Nephron (organoid): Measurements from ENCODE around the gene ADGRG1.

Source experiments
- H3K27ac Mint-ChIP-seq, 3 experiments: 2 replicates each; pipeline ENCODE4 v1.8.0; 2020; ENCODE audit warnings: mixed read lengths in 3 of 3, mild to moderate bottlenecking in 2 of 3, moderate library complexity in 1 of 3
- H3K27me3 Mint-ChIP-seq: 2 replicates; pipeline ENCODE4 v1.8.0; 2021; ENCODE audit warnings: low read depth, mild to moderate bottlenecking, moderate library complexity, mixed read lengths
- H3K36me3 Mint-ChIP-seq: 2 replicates; pipeline ENCODE4 v1.8.0; 2020; ENCODE audit warnings: low read depth, mixed read lengths
- H3K4me1 Mint-ChIP-seq: 2 replicates; pipeline ENCODE4 v1.8.0; 2020; ENCODE audit warnings: mixed read lengths
- H3K4me3 Mint-ChIP-seq, 3 experiments: 2 replicates each; pipeline ENCODE4 v1.8.0; 2020; ENCODE audit warnings: mild to moderate bottlenecking in 3 of 3, mixed read lengths in 3 of 3, moderate library complexity in 2 of 3
- H3K9me3 Mint-ChIP-seq: 2 replicates; pipeline ENCODE4 v1.8.0; 2020; ENCODE audit warnings: mixed read lengths
- CTCF ChIP-seq, 3 experiments: fragments of 200-600 bp; sonication (generic); IDR thresholded peaks; one replicate each; pipeline ENCODE4 v1.5.0; 2021; ENCODE audit warnings: antibody characterized with exemption in 3 of 3; ENCODE audit not compliant: unreplicated experiment in 3 of 3

The ADGRG1 gene

GRCh38 chr16:57645691-57646387 lies 17.4 kb downstream of the ADGRG1 start:
- Mint-ChIP-seq H3K4me3 (no peak overlapping the region), H3K36me3 (no peaks in the 10 kb centered on the region), H3K27ac (peak overlapping the region in 2 of 3 experiments; percentile 38 to 53), H3K27me3 (peaks cover 8% of the 10 kb centered on the region), H3K4me1 (peaks cover 5% of the 10 kb centered on the region), H3K9me3 (no peaks in the 10 kb centered on the region)
- TF ChIP-seq CTCF (IDR thresholded peaks at IDR 0.05; ENCODE audit: unreplicated experiment in 3 of 3): no peak

DNA sequence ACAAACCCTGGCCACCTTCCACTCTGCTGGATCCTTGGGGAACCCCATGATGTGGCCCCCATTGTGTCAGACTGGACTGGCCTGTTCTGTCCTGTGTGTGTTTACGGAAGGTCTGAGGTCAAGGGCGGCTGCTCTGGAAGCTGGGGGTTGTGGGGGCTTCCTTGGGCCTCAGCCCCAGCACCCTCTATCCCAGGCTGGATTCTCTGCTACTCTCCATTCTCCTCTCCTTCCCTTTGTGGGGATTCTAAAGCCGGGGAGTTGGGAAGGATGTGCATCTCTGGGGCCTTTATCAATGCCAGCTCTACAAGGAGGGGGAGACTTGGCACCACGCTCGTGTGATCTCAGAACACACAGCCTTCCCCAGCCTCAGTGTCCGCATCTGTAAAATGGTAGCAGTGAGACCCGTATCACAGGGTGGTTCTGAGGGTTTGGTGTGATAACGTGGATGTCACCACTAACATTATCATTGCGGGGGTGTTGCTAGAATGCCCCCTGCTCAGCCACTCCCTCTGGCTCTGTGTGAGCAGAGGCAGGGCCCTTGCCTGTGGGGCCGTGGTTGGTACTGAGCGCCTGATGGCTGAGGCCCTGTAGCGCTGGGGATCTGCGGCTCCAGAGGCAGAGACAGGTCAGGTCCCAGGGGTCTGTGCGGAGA lies 18.1 kb downstream of the ADGRG1 start:
- no peaks in the 10 kb centered on the region for H3K36me3 Mint-ChIP-seq
- no peaks in the 10 kb centered on the region for H3K9me3 Mint-ChIP-seq
- H3K27me3 Mint-ChIP-seq: peaks cover 8% of the 10 kb centered on the region
- H3K4me1 Mint-ChIP-seq: peaks cover 5% of the 10 kb centered on the region
- peak overlapping the region in 1 of 3 experiments; percentile 22 for H3K27ac Mint-ChIP-seq
- no peak overlapping the region for H3K4me3 Mint-ChIP-seq
- no peak for TF ChIP-seq CTCF (IDR thresholded peaks at IDR 0.05; ENCODE audit: unreplicated experiment in 3 of 3)

DNA sequence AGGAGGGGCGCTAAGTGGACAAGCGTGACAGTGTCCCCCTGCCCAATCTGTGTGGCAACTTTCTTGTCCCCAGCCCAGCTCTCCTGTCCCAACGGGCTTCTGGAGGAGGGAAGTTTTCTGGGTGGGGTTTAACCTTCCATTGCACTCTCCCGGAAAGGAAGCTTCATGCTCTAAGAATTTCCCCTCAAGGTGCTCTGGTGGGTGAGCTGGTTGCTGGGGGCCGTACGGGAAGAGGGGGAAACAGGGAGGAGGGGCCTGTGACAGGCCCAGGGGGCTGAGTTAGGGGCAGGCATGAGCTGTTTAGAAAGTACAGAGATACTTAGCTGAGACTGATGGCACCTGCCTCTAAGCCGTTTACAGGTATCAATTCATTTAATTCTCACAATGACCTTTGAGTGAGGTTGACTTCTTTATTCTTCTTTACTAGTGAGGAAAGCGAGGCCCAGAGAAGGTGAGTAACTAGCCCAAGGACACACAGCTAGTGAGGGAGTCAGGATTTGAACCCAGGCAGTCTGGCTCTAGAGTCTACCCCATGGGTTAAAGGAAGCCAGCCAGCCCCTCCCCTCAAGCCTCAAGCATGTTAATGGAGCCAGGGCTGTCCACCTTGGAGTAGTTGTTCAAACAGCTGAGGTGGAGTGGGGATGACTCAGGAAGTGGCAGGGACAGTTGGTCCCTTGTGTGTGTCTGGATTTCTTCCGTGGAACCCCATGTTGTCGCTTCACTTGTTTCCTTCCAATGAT lies 18.9 kb downstream of the ADGRG1 start:
- Mint-ChIP-seq H3K36me3 (no peaks in the 10 kb centered on the region), H3K9me3 (no peaks in the 10 kb centered on the region), H3K27ac (peak overlapping the region in 1 of 3 experiments; percentile 31), H3K27me3 (peaks cover 8% of the 10 kb centered on the region), H3K4me3 (no peak overlapping the region), H3K4me1 (peaks cover 5% of the 10 kb centered on the region)
- TF ChIP-seq CTCF (IDR thresholded peaks at IDR 0.05; ENCODE audit: unreplicated experiment in 3 of 3): no peak

DNA sequence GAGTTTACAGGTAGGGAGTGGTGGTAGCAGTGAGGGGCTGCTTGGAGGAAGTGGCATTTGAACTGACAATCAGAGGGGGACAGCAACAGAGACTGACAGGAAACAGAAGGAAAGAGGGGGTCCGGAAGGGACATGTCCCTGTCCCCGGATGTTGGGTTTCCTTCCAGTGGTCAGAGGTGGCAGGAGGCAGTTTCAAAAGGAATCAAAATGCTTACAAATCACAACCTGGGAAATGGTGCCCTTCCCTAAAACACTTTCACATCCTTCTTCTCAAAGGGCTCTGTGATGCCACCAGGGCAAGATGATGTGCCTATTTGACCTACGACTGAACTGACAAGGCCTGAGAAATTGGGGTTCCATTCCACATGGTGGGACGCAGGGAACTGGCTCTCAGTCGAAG lies 19.7 kb downstream of the ADGRG1 start:
- TF ChIP-seq CTCF (IDR thresholded peaks at IDR 0.05; ENCODE audit: unreplicated experiment in 3 of 3): no peak
- Mint-ChIP-seq H3K4me1 (peaks cover 5% of the 10 kb centered on the region), H3K9me3 (no peaks in the 10 kb centered on the region), H3K27me3 (peaks cover 8% of the 10 kb centered on the region), H3K27ac (no peak overlapping the region), H3K36me3 (no peaks in the 10 kb centered on the region), H3K4me3 (no peak overlapping the region)

GRCh38 chr16:57648581-57649442 lies 20.4 kb downstream of the ADGRG1 start:
- H3K4me3 Mint-ChIP-seq: no peak overlapping the region
- no peaks in the 10 kb centered on the region for H3K9me3 Mint-ChIP-seq
- peak overlapping the region in 1 of 3 experiments; percentile 27 for H3K27ac Mint-ChIP-seq
- H3K4me1 Mint-ChIP-seq: peaks cover 5% of the 10 kb centered on the region
- H3K36me3 Mint-ChIP-seq: no peaks in the 10 kb centered on the region
- peak; percentile 99 to 100 (median 100) for TF ChIP-seq CTCF (IDR thresholded peaks at IDR 0.05; ENCODE audit: unreplicated experiment in 3 of 3)
- H3K27me3 Mint-ChIP-seq: peaks cover 8% of the 10 kb centered on the region
